GM12873 (cell line): Measurements from ENCODE around the gene TAF11L9.
A peak's percentile ranks its signal among the peaks of the same experiment; 100 is the strongest.
"Not testable (repeated sequence)": the region's sequence is repeated elsewhere in the genome, so short reads cannot be mapped to it uniquely, and the experiment has no call there.

ENCODE experiments used
- CTCF ChIP-seq: IDR thresholded peaks from 2 replicates; pipeline ENCODE4 v1.5.1; 2012; ENCODE audit warnings: low read depth, mild to moderate bottlenecking, moderate library complexity, low read length, control low read depth; ENCODE audit not compliant: insufficient read depth; ENCODE audit errors: missing control alignments

TAF11L9 gene

GRCh38 chr5:17594255-17594654, at the start of gene TAF11L9:
Gene TAF11L9 (minus strand): TSS chr5:17594394.
- TF ChIP-seq CTCF = not testable (repeated sequence)

- no peak for TF ChIP-seq CTCF
Observed at GRCh38 chr5:17634160-17634559, 40.0 kb upstream of the TAF11L9 start, which contains the start of gene TAF11L14. Gene TAF11L14 (plus strand): TSS chr5:17634460.

- not testable (repeated sequence) for TF ChIP-seq CTCF
Observed at GRCh38 chr5:17631788-17632187, 37.6 kb upstream of the TAF11L9 start, which contains the start of gene TAF11L13. Gene TAF11L13 (plus strand): TSS chr5:17632088.

- TF ChIP-seq CTCF = no peak
Observed at GRCh38 chr5:17625686-17626085, 31.5 kb upstream of the TAF11L9 start.

- peak; percentile 11 for TF ChIP-seq CTCF
Observed at GRCh38 chr5:17620627-17621026, 26.4 kb upstream of the TAF11L9 start.

- no peak for TF ChIP-seq CTCF
Observed at GRCh38 chr5:17619354-17619753, 25.2 kb upstream of the TAF11L9 start.

GRCh38 chr5:17614872-17615605, 20.8 kb upstream of the TAF11L9 start:
- no peak for TF ChIP-seq CTCF
